ENCODE data around the gene DGKI. TPM values are rescaled to one million over a fixed set of nuclear protein-coding genes. Genes with fewer than 3 reads are reported as not detected.

Gene DGKI
- total RNA-seq, 2 experiments from 2014 or later, result 0.46 TPM; not detected in 1

GRCh38 chr7:137879357-137880158 is 32.8 kb upstream of the DGKI start:
- intact Hi-C loops (cut with micrococcal nuclease; ENCODE audit: unreplicated experiment), result no loop called here
- H3K9me3 ChIP-seq (ENCODE audit: low read length), result no peaks in the 10 kb centered on the region
- no peak for DNase-seq (ENCODE audit: low spot score)
- no TSS peak for BruUV-seq (replicated peaks)
- H3K4me2 ChIP-seq (ENCODE audit: low read length), result no peak overlapping the region
- no peaks in the 10 kb centered on the region for H3K9me2 ChIP-seq (ENCODE audit: insufficient read depth, low read length)
- no peaks in the 10 kb centered on the region for H4K20me1 ChIP-seq (ENCODE audit: insufficient read depth, low read length)
- H3K36me3 ChIP-seq (ENCODE audit: insufficient read depth, low read length), result peaks cover 70% of the 10 kb centered on the region
- no peaks in the 10 kb centered on the region for H3K4me1 ChIP-seq (ENCODE audit: insufficient read depth, low read length, poor library complexity, severe bottlenecking)
- H3K27ac ChIP-seq (ENCODE audit: low read depth, low read length, poor library complexity, severe bottlenecking), result no peak overlapping the region
- ChIA-PET POLR2A (interaction anchor here (1.7 kb wide), 1 partner anchor 13 kb away, joined by 3 read pairs; no protein-coding TSS in a partner anchor), CTCF (ENCODE audit: unreplicated experiment) (no interaction called here)
- no peak overlapping the region for H2AFZ ChIP-seq (ENCODE audit: low read length)
- TF ChIP-seq EZH2phosphoT487 (IDR thresholded peaks at IDR 0.05; ENCODE audit: borderline replicate concordance, low read depth, low read length) (no peak), CTCF (conservative IDR thresholded peaks at IDR 0.05; ENCODE audit: low read length) (no peak)
- no peak overlapping the region for H3K4me3 ChIP-seq (ENCODE audit: low read depth, low read length, poor library complexity, severe bottlenecking)
- H3K79me2 ChIP-seq (ENCODE audit: insufficient read depth, low read depth, low read length), result no peaks in the 10 kb centered on the region

- Histone ChIP-seq H3K4me1 (ENCODE audit: insufficient read depth, low read length, poor library complexity, severe bottlenecking) (no peaks in the 10 kb centered on the region), H3K9me3 (ENCODE audit: low read length) (no peaks in the 10 kb centered on the region), H3K4me2 (ENCODE audit: low read length) (no peak overlapping the region), H2AFZ (ENCODE audit: low read length) (no peak overlapping the region), H3K36me3 (ENCODE audit: insufficient read depth, low read length) (peaks cover 70% of the 10 kb centered on the region), H3K79me2 (ENCODE audit: insufficient read depth, low read depth, low read length) (no peaks in the 10 kb centered on the region), H3K4me3 (ENCODE audit: low read depth, low read length, poor library complexity, severe bottlenecking) (no peak overlapping the region), H3K27ac (ENCODE audit: low read depth, low read length, poor library complexity, severe bottlenecking) (no peak overlapping the region), H3K9me2 (ENCODE audit: insufficient read depth, low read length) (no peaks in the 10 kb centered on the region), H4K20me1 (ENCODE audit: insufficient read depth, low read length) (no peaks in the 10 kb centered on the region)
- TF ChIP-seq CTCF (conservative IDR thresholded peaks at IDR 0.05; ENCODE audit: low read length), result no peak
- TF ChIP-seq EZH2phosphoT487 (IDR thresholded peaks at IDR 0.05; ENCODE audit: borderline replicate concordance, low read depth, low read length), result no peak
- POLR2A ChIA-PET, result interaction anchor here (0.7 kb wide), 1 partner anchor 802 kb away, joined by 3 read pairs; no protein-coding TSS in a partner anchor
- BruUV-seq (replicated peaks), result TSS peak; percentile 18
- intact Hi-C loops (cut with micrococcal nuclease; ENCODE audit: unreplicated experiment), result no loop called here
- CTCF ChIA-PET (ENCODE audit: unreplicated experiment), result no interaction called here
- DNase-seq (ENCODE audit: low spot score), result no peak
Measured at GRCh38 chr7:137878333-137878961, 31.7 kb upstream of the DGKI start.
